ENCODE data around the gene TMC1.
"Not testable (repeated sequence)": the region's sequence is repeated elsewhere in the genome, so short reads cannot be mapped to it uniquely, and the experiment has no call there.

TMC1 gene

DNA sequence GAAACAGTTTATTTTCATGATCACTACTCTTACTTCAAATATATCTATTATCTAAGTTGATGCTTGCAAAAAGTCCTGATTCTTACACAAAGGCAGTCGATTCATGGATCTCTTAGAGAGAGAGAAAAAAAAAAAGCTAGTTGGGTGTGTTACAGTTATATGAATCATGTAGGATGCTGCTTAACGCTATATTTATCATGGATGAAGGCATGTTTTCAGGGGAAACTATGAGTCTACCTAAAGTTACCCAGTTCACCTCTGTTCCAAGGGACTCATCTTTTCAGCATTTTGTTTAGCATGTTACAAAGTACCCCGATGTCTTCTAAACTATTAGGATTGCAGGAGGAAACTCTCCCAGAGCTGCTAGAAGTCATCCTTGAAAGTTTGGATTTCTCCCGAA lies 13.5 kb downstream of the TMC1 start:
- Mint-ChIP-seq H3K4me1 (no peaks in the 10 kb centered on the region), H3K36me3 (ENCODE audit: insufficient read depth) (no peaks in the 10 kb centered on the region), H3K27me3 (peaks cover 7% of the 10 kb centered on the region), H3K4me3 (no peak overlapping the region), H3K27ac (ENCODE audit: low read depth) (no peak overlapping the region), H3K9me3 (no peaks in the 10 kb centered on the region)
- DNase-seq (ENCODE audit: low spot score in 2 of 2) (no peak), ATAC-seq (replicated peaks; ENCODE audit: extremely low read depth, poor library complexity, severe bottlenecking) (no peak)

DNA sequence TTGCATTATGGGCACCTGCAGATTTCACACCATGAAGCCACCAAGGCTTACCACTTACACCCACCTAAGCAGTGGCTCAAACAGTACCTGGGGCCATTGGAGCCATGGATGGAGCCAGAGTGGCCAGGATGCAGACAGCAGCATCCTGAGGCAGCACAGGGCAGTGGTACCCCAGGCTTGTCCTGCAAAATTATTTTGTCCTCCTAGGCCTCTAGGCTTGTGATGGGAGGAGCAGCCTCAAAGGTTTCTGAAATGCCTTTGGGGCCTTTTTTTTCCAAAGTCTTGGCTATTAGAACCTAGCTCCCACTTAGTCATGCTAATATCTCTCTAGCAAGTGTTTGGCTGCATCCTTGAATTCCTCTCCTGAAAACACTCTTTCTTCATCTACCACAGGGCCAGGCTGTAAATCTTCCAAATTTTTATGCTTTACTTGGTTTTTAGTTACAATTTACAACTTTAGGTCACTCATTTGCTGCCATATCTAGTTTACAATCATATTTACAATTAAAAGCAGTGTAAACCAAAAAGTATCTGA lies 15.7 kb downstream of the TMC1 start:
- no peak for ATAC-seq (replicated peaks; ENCODE audit: extremely low read depth, poor library complexity, severe bottlenecking)
- H3K27me3 Mint-ChIP-seq = peaks cover 9% of the 10 kb centered on the region
- no peak overlapping the region for H3K27ac Mint-ChIP-seq (ENCODE audit: low read depth)
- DNase-seq (ENCODE audit: low spot score in 2 of 2) = no peak
- no peak overlapping the region for H3K4me3 Mint-ChIP-seq
- no peaks in the 10 kb centered on the region for H3K36me3 Mint-ChIP-seq (ENCODE audit: insufficient read depth)
- H3K4me1 Mint-ChIP-seq = no peaks in the 10 kb centered on the region
- H3K9me3 Mint-ChIP-seq = no peaks in the 10 kb centered on the region

DNA sequence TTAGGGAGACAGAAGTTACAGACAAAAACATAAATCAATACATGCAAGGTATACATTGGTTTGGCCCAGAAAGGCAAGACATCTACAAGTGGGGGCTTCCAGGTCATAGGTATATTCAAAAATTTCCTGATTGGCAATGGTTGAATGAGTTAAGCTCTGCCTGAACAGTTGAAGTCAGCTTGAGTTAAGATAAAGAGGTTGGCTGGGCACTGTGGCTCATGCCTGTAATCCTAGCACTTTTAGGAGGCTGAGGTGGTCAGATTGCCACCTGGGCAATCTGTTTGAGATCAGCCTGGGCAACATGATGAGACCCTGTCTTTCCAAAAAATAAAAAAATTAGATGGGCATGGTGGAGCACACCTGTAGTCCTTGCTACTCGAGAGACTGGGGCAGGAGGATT lies 16.3 kb downstream of the TMC1 start:
- Mint-ChIP-seq H3K4me3 (no peak overlapping the region), H3K4me1 (no peaks in the 10 kb centered on the region), H3K27me3 (peaks cover 9% of the 10 kb centered on the region), H3K36me3 (ENCODE audit: insufficient read depth) (no peaks in the 10 kb centered on the region), H3K9me3 (no peaks in the 10 kb centered on the region), H3K27ac (ENCODE audit: low read depth) (no peak overlapping the region)
- no peak for DNase-seq (ENCODE audit: low spot score in 2 of 2)
- ATAC-seq (replicated peaks; ENCODE audit: extremely low read depth, poor library complexity, severe bottlenecking) = no peak

DNA sequence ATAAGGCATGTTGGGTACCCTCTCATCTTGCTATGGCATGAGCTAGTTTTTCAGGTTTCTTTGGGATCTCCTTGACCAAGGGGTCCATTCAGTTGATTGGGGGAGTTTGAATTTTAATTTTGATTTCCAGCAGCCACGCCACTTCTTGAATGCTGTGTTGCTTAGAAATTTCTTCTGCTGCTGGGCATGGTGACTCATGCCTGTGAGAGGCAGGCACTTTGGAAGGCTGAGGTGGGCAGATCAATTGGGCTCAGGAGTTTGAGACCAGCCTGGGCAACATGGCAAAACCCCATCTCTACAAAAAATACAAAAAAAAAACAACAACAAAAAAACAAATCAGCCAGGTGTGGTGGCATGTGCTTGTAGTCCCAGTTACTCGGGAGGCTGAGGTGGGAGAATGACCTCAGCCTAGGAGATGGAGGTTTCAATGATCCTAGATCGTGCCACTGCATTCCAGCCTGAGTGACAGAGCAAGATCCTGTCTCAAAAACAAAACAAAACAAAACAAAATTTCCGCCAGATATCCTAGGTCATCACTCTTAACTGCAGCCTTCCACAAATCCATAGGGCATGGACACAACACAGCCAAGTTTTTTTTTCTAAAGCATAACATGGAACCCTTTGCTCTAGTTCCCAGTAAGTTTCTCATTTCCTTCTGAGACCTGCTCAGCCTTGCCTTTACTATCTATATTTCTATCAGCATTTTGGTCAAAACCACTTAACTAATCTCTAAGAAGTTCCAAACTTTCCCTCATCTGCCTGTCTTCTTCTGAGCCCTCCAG lies 17.7 kb downstream of the TMC1 start:
- no peak overlapping the region for H3K4me3 Mint-ChIP-seq
- H3K9me3 Mint-ChIP-seq = no peaks in the 10 kb centered on the region
- DNase-seq (ENCODE audit: low spot score in 2 of 2) (no peak), ATAC-seq (replicated peaks; ENCODE audit: extremely low read depth, poor library complexity, severe bottlenecking) (no peak)
- H3K36me3 Mint-ChIP-seq (ENCODE audit: insufficient read depth) = no peaks in the 10 kb centered on the region
- H3K27ac Mint-ChIP-seq (ENCODE audit: low read depth) = no peak overlapping the region
- H3K27me3 Mint-ChIP-seq = peaks cover 9% of the 10 kb centered on the region
- no peaks in the 10 kb centered on the region for H3K4me1 Mint-ChIP-seq

DNA sequence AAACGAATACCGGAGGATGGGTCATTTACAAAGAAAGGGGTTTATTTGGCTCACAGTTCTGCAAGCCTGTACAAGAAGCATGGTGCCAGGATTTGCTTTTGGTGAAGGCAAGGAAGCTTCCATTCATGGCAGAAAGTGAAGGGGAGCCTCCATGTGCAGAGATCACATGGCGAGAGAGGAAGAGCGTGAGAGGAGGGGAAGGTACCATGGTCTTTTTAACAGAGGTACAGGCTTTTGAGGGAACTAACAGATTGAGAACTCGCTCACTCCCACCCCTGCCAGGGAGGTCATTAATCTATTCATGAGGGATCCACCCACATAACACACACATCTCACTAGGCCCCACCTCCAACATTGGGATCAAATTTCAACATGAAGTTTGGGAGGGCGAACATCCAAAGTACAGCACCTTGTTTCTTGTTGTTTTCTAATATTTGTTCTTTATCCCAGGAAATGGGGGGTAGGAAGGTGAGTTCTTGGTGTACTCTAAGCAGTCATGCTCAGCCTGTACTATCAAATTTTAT lies 18.5 kb downstream of the TMC1 start:
- Mint-ChIP-seq H3K27me3 (peaks cover 9% of the 10 kb centered on the region), H3K9me3 (no peaks in the 10 kb centered on the region), H3K27ac (ENCODE audit: low read depth) (no peak overlapping the region), H3K4me1 (no peaks in the 10 kb centered on the region), H3K4me3 (no peak overlapping the region), H3K36me3 (ENCODE audit: insufficient read depth) (no peaks in the 10 kb centered on the region)
- DNase-seq (ENCODE audit: low spot score in 2 of 2) (no peak), ATAC-seq (replicated peaks; ENCODE audit: extremely low read depth, poor library complexity, severe bottlenecking) (no peak)

DNA sequence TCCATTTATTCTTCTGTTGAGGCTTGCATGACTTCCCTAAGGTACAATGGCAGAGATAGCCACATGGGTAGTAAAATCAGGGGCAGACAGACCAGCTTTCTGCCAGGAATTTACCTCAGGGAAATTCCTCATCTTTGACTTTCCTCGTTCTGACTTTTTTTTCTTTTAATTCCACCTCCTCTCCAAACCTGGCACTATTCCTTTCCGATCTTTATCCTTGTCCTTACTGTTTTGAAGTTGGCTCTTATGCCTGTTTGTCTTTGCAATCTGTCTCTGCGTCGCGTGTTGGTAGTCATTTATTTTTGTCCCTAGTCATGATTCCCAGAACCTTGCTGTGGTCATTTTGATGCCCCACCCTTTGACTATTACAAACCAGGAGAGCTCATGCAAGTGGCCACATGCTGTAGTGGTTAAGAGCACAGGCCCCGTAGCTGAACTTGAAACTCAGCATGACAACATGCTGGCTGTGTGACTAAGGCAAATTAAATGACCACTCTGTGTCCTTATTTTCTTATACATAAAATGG lies 19.0 kb downstream of the TMC1 start:
- Mint-ChIP-seq H3K27ac (ENCODE audit: low read depth) (no peak overlapping the region), H3K4me1 (no peaks in the 10 kb centered on the region), H3K36me3 (ENCODE audit: insufficient read depth) (no peaks in the 10 kb centered on the region), H3K9me3 (no peaks in the 10 kb centered on the region), H3K4me3 (no peak overlapping the region), H3K27me3 (peaks cover 9% of the 10 kb centered on the region)
- ATAC-seq (replicated peaks; ENCODE audit: extremely low read depth, poor library complexity, severe bottlenecking) (no peak), DNase-seq (ENCODE audit: low spot score in 2 of 2) (no peak)

DNA sequence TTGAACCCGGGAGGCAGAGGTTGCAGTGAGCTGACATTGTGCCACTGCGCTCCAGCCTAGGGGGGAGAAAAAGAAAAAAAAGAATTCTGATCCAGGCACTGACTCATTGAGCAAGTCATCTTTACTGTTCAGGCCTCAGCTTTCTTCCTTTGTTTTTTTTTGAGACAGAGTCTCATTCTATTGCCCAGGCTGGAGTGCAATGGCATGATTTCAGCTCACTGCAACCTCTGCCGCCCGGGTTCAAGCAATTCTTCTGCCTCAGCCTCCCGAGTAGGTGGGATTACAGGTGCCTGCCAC lies 21.1 kb downstream of the TMC1 start:
- DNase-seq (ENCODE audit: low spot score in 2 of 2); H3K27ac Mint-ChIP-seq (ENCODE audit: low read depth): not testable (repeated sequence)

DNA sequence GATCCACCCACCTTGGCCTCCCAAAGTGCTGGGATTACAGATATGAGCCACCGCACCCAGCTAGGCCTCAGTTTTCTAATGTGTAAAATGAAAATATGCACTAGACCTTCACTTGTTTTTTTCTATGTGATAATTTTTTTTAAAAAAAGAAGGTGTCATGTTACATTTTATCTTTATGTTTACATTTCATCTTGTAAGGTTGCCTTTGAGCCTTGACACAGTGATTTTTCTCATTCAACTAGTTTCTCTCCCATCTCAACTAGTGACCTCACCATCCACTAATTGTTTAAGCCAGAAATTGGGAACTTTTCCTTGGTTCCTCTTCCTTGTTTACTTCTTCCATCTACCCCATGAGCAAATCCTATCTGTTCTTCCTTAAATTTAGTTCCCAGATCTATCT lies 21.5 kb downstream of the TMC1 start:
- no peaks in the 10 kb centered on the region for H3K9me3 Mint-ChIP-seq
- DNase-seq (ENCODE audit: low spot score in 2 of 2) (no peak), ATAC-seq (replicated peaks; ENCODE audit: extremely low read depth, poor library complexity, severe bottlenecking) (no peak)
- peaks cover 9% of the 10 kb centered on the region for H3K27me3 Mint-ChIP-seq
- no peaks in the 10 kb centered on the region for H3K36me3 Mint-ChIP-seq (ENCODE audit: insufficient read depth)
- H3K27ac Mint-ChIP-seq (ENCODE audit: low read depth) = no peak overlapping the region
- H3K4me3 Mint-ChIP-seq = no peak overlapping the region
- H3K4me1 Mint-ChIP-seq = no peaks in the 10 kb centered on the region

More for the DNA sequence above, 21.1 kb downstream of the TMC1 start:
- H3K36me3 Mint-ChIP-seq (ENCODE audit: insufficient read depth); H3K4me1 Mint-ChIP-seq; H3K27me3 Mint-ChIP-seq; ATAC-seq (replicated peaks; ENCODE audit: extremely low read depth, poor library complexity, severe bottlenecking); H3K9me3 Mint-ChIP-seq; H3K4me3 Mint-ChIP-seq: not testable (repeated sequence)

DNA sequence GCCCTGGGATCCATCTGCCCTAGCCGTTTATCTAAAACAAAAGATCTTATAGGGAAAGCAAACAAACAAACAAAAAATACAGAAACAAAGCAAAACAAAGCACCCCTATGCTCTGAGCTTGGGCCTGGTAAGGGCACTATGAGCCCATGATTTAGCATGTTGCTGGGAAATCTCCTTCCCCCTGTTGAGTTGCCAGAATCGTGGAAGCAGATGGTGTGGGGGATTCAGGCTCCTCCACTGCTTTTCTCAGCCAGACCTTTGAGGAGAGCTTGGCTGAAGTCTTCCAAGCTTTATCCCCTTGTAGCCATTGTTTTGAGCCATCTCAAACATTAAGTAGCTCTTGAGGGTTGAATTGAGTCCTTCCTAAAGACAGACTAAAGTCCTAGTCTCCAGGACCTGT lies 29.9 kb downstream of the TMC1 start:
- ATAC-seq (replicated peaks; ENCODE audit: extremely low read depth, poor library complexity, severe bottlenecking) (no peak), DNase-seq (ENCODE audit: low spot score in 2 of 2) (no peak)
- no peaks in the 10 kb centered on the region for H3K9me3 Mint-ChIP-seq
- no peaks in the 10 kb centered on the region for H3K4me1 Mint-ChIP-seq
- H3K36me3 Mint-ChIP-seq (ENCODE audit: insufficient read depth) = no peaks in the 10 kb centered on the region
- H3K27ac Mint-ChIP-seq (ENCODE audit: low read depth) = no peak overlapping the region
- no peaks in the 10 kb centered on the region for H3K27me3 Mint-ChIP-seq
- no peak overlapping the region for H3K4me3 Mint-ChIP-seq

DNA sequence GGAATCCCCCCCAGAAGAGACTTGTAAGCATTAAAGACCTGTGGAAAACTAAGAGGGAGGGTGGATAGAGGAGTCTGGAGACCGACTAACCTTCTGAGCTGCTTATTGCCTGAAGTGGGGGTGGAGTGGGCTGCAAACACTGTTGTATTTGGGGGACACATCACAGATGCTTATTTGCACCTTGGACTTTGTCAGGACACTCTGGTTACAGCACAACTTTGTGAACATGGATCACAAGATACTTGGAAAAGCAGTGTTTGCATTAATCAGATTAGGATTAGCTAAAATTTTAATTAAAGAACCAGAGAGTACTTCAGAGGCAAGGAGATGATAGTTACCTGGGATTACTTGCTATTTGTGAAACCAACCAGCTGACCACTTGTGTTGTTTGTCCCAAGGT lies 30.9 kb downstream of the TMC1 start:
- no peaks in the 10 kb centered on the region for H3K27me3 Mint-ChIP-seq
- no peaks in the 10 kb centered on the region for H3K9me3 Mint-ChIP-seq
- H3K27ac Mint-ChIP-seq (ENCODE audit: low read depth) = no peak overlapping the region
- no peak for ATAC-seq (replicated peaks; ENCODE audit: extremely low read depth, poor library complexity, severe bottlenecking)
- H3K4me3 Mint-ChIP-seq = no peak overlapping the region
- no peaks in the 10 kb centered on the region for H3K4me1 Mint-ChIP-seq
- no peak for DNase-seq (ENCODE audit: low spot score in 2 of 2)
- H3K36me3 Mint-ChIP-seq (ENCODE audit: insufficient read depth) = no peaks in the 10 kb centered on the region

DNA sequence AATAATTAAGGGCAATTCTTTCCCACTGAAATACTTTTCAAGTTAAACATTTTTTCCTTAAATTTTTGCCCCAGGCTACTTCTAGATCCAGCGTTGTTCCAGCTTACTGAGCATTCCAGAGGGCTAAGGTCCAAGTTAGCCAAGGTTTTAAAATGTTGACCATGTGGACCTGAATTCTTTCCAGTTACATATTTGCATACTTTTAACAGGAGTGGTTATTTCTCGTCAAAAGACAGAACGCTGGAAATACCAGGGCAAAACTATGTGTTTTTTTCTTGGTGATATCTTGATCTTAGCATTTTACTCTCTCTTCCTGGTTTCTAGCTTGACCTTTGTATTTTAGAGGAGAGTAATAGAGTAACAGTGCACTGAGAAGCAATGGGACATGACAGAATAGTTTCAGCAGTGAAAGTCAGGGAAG lies 32.8 kb downstream of the TMC1 start:
- DNase-seq (ENCODE audit: low spot score in 2 of 2) (no peak), ATAC-seq (replicated peaks; ENCODE audit: extremely low read depth, poor library complexity, severe bottlenecking) (no peak)
- Mint-ChIP-seq H3K4me1 (no peaks in the 10 kb centered on the region), H3K27me3 (no peaks in the 10 kb centered on the region), H3K4me3 (no peak overlapping the region), H3K9me3 (no peaks in the 10 kb centered on the region), H3K27ac (ENCODE audit: low read depth) (no peak overlapping the region), H3K36me3 (ENCODE audit: insufficient read depth) (no peaks in the 10 kb centered on the region)

DNA sequence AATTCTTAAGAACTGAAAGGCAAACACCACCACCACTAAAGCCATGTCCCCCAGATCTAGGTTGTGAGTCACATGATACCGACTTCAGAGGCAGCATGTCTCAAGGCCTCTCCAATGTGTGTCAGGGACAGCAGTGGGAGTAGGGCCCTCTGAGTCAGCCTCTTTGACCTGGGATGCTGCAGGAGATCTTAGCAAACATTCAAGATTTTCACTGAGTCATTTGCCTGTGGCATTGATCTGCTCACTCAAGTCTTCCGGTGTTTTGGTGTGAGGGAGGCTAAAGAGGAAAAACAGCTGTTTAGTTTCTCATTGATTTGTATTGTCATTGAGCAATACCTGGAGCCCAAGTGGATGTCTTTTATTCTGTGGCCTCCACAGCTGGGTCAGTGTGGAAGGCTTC lies 36.1 kb downstream of the TMC1 start:
- Mint-ChIP-seq H3K27ac (ENCODE audit: low read depth) (no peak overlapping the region), H3K27me3 (peaks cover 11% of the 10 kb centered on the region), H3K4me1 (no peaks in the 10 kb centered on the region), H3K4me3 (no peak overlapping the region), H3K9me3 (no peaks in the 10 kb centered on the region), H3K36me3 (ENCODE audit: insufficient read depth) (no peaks in the 10 kb centered on the region)
- DNase-seq (ENCODE audit: low spot score in 2 of 2) (no peak), ATAC-seq (replicated peaks; ENCODE audit: extremely low read depth, poor library complexity, severe bottlenecking) (no peak)

DNA sequence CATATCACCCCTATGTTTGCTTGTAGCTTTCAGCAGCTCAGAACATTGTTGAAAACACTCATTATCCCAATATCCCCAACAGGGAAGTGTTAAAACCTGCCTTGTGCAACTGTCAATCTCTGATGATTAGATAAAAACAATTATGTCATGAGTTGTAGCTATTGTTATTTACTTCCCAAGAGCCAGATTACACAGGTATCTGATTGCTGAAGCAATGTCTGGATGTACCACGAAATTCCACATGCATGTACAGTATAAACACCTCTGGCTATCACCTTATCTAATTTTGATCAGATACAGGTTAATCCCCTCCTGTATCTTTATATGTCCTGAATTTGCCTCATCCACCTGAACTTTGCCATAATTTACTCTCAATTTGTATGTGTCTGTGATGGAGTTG lies 38.7 kb downstream of the TMC1 start:
- Mint-ChIP-seq H3K27ac (ENCODE audit: low read depth) (no peak overlapping the region), H3K9me3 (no peaks in the 10 kb centered on the region)

More for the DNA sequence above, 38.7 kb downstream of the TMC1 start:
- H3K4me1 Mint-ChIP-seq = no peaks in the 10 kb centered on the region
- ATAC-seq (replicated peaks; ENCODE audit: extremely low read depth, poor library complexity, severe bottlenecking) (no peak), DNase-seq (ENCODE audit: low spot score in 2 of 2) (no peak)
- peaks cover 2% of the 10 kb centered on the region for H3K36me3 Mint-ChIP-seq (ENCODE audit: insufficient read depth)
- peaks cover 11% of the 10 kb centered on the region for H3K27me3 Mint-ChIP-seq
- no peak overlapping the region for H3K4me3 Mint-ChIP-seq
